Activated T-helper 1 cell treated with anti-CD3 and anti-CD28 coated beads, Interleukin-2, amount 50 U/mL, for 16 hours (primary cell): Measurements from ENCODE around the gene SRD5A3.

Source experiments
- DNase-seq, 2 donors: peaks; one replicate each; pipeline ENCODE4 v3.0.0-alpha.2; 2020; ENCODE audit warnings: low read depth in 1 of 2, low spot score in 1 of 2

Gene SRD5A3

DNA sequence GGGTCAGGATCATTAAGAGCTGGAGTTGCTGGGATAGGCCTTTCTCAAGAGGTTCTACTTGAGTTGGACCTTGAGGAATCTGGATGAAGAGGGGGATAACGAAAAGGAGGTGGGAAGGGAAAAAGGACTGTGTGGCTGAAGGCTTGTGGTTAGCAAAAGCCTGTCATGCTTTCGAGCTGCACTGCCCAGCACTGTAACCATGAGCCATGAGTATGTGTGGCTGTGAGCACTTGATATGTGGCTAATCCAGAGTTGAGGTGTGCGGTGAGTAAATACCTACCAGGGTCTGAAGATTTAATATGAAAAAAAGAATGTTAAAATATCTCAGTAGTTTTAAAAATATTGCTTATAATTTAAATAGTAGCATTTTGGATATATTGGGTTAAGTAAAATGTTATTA, 61.1 kb downstream of the SRD5A3 start:
- no peak for DNase-seq

DNA sequence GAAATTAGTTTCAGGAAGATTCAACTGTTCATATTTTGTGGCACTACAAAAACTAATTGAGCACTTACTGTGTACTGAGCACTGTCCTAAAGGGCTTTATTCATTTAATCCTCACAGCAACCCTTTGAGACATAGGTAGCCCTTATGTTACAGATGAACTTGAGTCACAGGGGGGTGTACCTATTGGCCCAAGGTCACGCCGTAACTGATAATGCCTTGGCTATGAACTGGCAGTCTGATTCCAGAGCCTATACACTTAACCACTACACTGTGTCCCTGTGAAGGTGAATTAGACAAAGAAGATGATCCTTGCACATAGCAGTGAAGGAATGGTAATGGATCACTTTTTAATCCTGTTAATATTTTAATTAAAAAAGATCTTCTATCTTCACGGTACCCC, 61.7 kb downstream of the SRD5A3 start:
- DNase-seq = no peak

DNA sequence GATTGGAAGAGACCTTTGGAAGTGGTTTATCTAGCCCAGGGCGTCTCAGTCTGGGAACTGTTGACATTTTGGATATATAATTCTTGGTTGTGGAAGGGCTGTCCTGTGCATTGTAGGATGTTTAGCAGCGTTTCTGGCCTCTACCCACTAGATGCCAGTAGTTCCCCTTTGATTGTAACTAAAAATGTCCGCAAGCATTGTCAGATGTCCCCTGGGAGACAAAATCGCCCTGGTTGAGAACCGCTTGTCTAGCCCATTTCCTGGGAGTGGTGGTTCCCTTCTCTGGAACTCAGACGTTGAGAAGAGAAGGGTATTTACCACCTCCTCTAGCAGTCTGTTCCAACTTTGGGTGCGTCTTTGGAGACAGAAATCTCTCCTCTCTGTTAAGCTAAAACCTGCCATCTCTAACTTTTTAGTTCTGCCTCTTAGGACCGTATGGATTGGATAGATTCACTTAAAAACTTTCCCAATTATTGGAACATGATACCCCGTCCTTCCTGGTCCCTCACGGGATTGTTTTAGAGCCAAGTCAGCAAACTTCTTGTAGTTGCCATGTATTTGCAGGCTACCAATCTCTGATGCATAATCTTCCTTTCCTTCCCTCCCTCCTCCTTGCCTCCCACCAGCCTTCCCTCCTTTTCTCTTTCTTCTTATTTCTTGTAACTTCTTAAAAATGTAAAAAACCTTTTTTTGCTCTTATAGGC, 63.6 kb downstream of the SRD5A3 start:
- no peak for DNase-seq

GRCh38 chr4:55410431-55410830, 64.4 kb downstream of the SRD5A3 start:
- DNase-seq = no peak

DNA sequence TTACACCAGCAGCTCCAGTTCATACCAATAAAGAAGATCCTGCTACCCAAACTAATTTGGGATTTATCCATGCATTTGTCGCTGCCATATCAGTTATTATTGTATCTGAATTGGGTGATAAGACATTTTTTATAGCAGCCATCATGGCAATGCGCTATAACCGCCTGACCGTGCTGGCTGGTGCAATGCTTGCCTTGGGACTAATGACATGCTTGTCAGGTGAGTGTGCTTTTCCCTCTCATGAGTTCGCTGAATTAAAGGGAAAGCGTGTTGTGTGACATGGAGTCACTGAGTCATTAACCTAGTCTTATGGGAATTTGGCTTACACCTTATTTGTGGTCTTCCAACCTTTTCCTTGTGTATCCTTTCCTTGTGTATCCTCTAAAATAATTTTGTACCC, 65.6 kb downstream of the SRD5A3 start:
- no peak for DNase-seq

DNA sequence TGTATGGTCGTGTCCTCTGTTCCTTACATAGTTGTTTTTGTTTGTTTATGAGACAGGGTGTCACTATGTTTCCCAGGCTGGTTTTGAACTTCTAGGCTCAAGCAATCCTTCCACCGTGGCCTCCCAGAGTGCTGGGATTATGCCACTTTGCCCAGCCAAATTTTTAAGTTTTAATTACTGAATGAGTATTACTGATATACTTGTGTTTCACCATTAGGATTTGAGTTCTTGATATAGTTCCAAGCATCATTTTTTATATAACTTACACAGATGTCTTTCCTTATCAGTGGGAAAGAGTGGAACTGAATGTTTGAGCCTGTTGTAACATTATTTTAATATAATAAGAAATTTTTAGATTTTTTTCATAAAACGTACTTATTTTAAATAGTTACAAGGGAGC, 70.1 kb downstream of the SRD5A3 start:
- DNase-seq = no peak
